Activated naive CD8-positive, alpha-beta T cell treated with anti-CD3 and anti-CD28 coated beads, Interleukin-2, amount 50 U/mL, for 24 hours (primary cell): ENCODE measurements around the gene CAV1.
A peak's percentile ranks its signal among the peaks of the same experiment; 100 is the strongest.

Source experiments
- ATAC-seq: fragments of 150-1000 bp; cut with Tn5 transposase; one replicate; pipeline ENCODE4 v1.10.0; 2021
- DNase-seq: peaks from one replicate; pipeline ENCODE4 v3.0.0; 2021
- H3K27ac Mint-ChIP-seq: one replicate; pipeline ENCODE4 v1.8.0; 2021; ENCODE audit warnings: mild to moderate bottlenecking, mixed read lengths
- H3K27me3 Mint-ChIP-seq: one replicate; pipeline ENCODE4 v1.8.0; 2021; ENCODE audit warnings: mixed read lengths
- H3K36me3 Mint-ChIP-seq: one replicate; pipeline ENCODE4 v1.8.0; 2021; ENCODE audit warnings: low read depth, mixed read lengths
- H3K4me1 Mint-ChIP-seq: one replicate; pipeline ENCODE4 v1.8.0; 2021; ENCODE audit warnings: mixed read lengths
- H3K4me3 Mint-ChIP-seq: one replicate; pipeline ENCODE4 v1.8.0; 2021; ENCODE audit warnings: mild to moderate bottlenecking, moderate library complexity, mixed read lengths
- H3K9me3 Mint-ChIP-seq: one replicate; pipeline ENCODE4 v1.8.0; 2021; ENCODE audit warnings: mixed read lengths

CAV1 gene

GRCh38 chr7:116516324-116516723 lies 8.5 kb upstream of the CAV1 start:
- Mint-ChIP-seq H3K9me3 (no peaks in the 10 kb centered on the region), H3K27ac (no peak overlapping the region), H3K4me1 (peaks cover 15% of the 10 kb centered on the region), H3K4me3 (no peak overlapping the region), H3K27me3 (peaks cover 44% of the 10 kb centered on the region), H3K36me3 (no peaks in the 10 kb centered on the region)
- ATAC-seq (no peak), DNase-seq (no peak)

- Mint-ChIP-seq H3K4me1 (peaks cover 3% of the 10 kb centered on the region), H3K27ac (no peak overlapping the region), H3K27me3 (peaks cover 49% of the 10 kb centered on the region), H3K36me3 (no peaks in the 10 kb centered on the region), H3K9me3 (no peaks in the 10 kb centered on the region), H3K4me3 (no peak overlapping the region)
- ATAC-seq (no peak), DNase-seq (no peak)
Measured at GRCh38 chr7:116517626-116518025, 7.2 kb upstream of the CAV1 start.

- Mint-ChIP-seq H3K4me3 (no peak overlapping the region), H3K27me3 (peaks cover 54% of the 10 kb centered on the region), H3K27ac (no peak overlapping the region), H3K9me3 (no peaks in the 10 kb centered on the region), H3K4me1 (peaks cover 7% of the 10 kb centered on the region), H3K36me3 (no peaks in the 10 kb centered on the region)
- no peak for ATAC-seq
- no peak for DNase-seq
Measured at GRCh38 chr7:116518961-116519360, 5.9 kb upstream of the CAV1 start.

- Mint-ChIP-seq H3K9me3 (no peaks in the 10 kb centered on the region), H3K4me3 (no peak overlapping the region), H3K27me3 (peaks cover 60% of the 10 kb centered on the region), H3K36me3 (no peaks in the 10 kb centered on the region), H3K27ac (peak overlapping the region; percentile 12), H3K4me1 (peaks cover 23% of the 10 kb centered on the region)
- ATAC-seq (no peak), DNase-seq (no peak)
Measured at GRCh38 chr7:116521046-116521664, 3.7 kb upstream of the CAV1 start.

- Mint-ChIP-seq H3K36me3 (no peaks in the 10 kb centered on the region), H3K27ac (no peak overlapping the region), H3K27me3 (peaks cover 66% of the 10 kb centered on the region), H3K4me3 (no peak overlapping the region), H3K9me3 (no peaks in the 10 kb centered on the region), H3K4me1 (peaks cover 32% of the 10 kb centered on the region)
- DNase-seq: no peak
- no peak for ATAC-seq
Measured at GRCh38 chr7:116522247-116522646, 2.6 kb upstream of the CAV1 start.

- peaks cover 75% of the 10 kb centered on the region for H3K27me3 Mint-ChIP-seq
- H3K27ac Mint-ChIP-seq: no peak overlapping the region
- ATAC-seq (peak; percentile 1), DNase-seq (no peak)
- H3K4me1 Mint-ChIP-seq: peaks cover 39% of the 10 kb centered on the region
- H3K4me3 Mint-ChIP-seq: no peak overlapping the region
- H3K9me3 Mint-ChIP-seq: no peaks in the 10 kb centered on the region
- H3K36me3 Mint-ChIP-seq: no peaks in the 10 kb centered on the region
Measured at GRCh38 chr7:116524221-116524608, 621 bp upstream of the CAV1 start.

- H3K27me3 Mint-ChIP-seq: peaks cover 75% of the 10 kb centered on the region
- no peaks in the 10 kb centered on the region for H3K36me3 Mint-ChIP-seq
- ATAC-seq (peak; percentile 57), DNase-seq (peak; percentile 57)
- no peaks in the 10 kb centered on the region for H3K9me3 Mint-ChIP-seq
- H3K4me3 Mint-ChIP-seq: peak overlapping the region; percentile 76
- peaks cover 39% of the 10 kb centered on the region for H3K4me1 Mint-ChIP-seq
- no peak overlapping the region for H3K27ac Mint-ChIP-seq
Measured at GRCh38 chr7:116525298-116525912, 569 bp downstream of the CAV1 start.

- peaks cover 73% of the 10 kb centered on the region for H3K27me3 Mint-ChIP-seq
- no peak overlapping the region for H3K27ac Mint-ChIP-seq
- H3K36me3 Mint-ChIP-seq: no peaks in the 10 kb centered on the region
- peak overlapping the region; percentile 79 for H3K4me3 Mint-ChIP-seq
- ATAC-seq (peak; percentile 87), DNase-seq (peak; percentile 72)
- peaks cover 39% of the 10 kb centered on the region for H3K4me1 Mint-ChIP-seq
- H3K9me3 Mint-ChIP-seq: no peaks in the 10 kb centered on the region
Measured at GRCh38 chr7:116525913-116526861, 1.4 kb downstream of the CAV1 start.

- Mint-ChIP-seq H3K27me3 (peaks cover 71% of the 10 kb centered on the region), H3K9me3 (no peaks in the 10 kb centered on the region)
Measured at GRCh38 chr7:116526897-116527296, 2.1 kb downstream of the CAV1 start.

GRCh38 chr7:116527521-116527920 lies 2.7 kb downstream of the CAV1 start:
- Mint-ChIP-seq H3K27ac (no peak overlapping the region), H3K27me3 (peaks cover 69% of the 10 kb centered on the region), H3K4me3 (no peak overlapping the region), H3K9me3 (no peaks in the 10 kb centered on the region), H3K36me3 (no peaks in the 10 kb centered on the region), H3K4me1 (peaks cover 39% of the 10 kb centered on the region)
- DNase-seq: no peak
- no peak for ATAC-seq

More at GRCh38 chr7:116526897-116527296, 2.1 kb downstream of the CAV1 start:
- DNase-seq: no peak
- no peak for ATAC-seq
- Mint-ChIP-seq H3K4me1 (peaks cover 39% of the 10 kb centered on the region), H3K36me3 (no peaks in the 10 kb centered on the region), H3K4me3 (peak overlapping the region; percentile 79), H3K27ac (no peak overlapping the region)

- ATAC-seq: no peak
- no peak for DNase-seq
- H3K27me3 Mint-ChIP-seq: peaks cover 62% of the 10 kb centered on the region
- no peak overlapping the region for H3K27ac Mint-ChIP-seq
- H3K36me3 Mint-ChIP-seq: no peaks in the 10 kb centered on the region
- no peak overlapping the region for H3K4me3 Mint-ChIP-seq
- no peaks in the 10 kb centered on the region for H3K9me3 Mint-ChIP-seq
- H3K4me1 Mint-ChIP-seq: peaks cover 37% of the 10 kb centered on the region
Measured at GRCh38 chr7:116528008-116528789, 3.4 kb downstream of the CAV1 start.

- ATAC-seq: no peak
Measured at GRCh38 chr7:116529250-116529649, 4.4 kb downstream of the CAV1 start.

GRCh38 chr7:116530107-116530820 lies 5.4 kb downstream of the CAV1 start:
- Mint-ChIP-seq H3K36me3 (no peaks in the 10 kb centered on the region), H3K27ac (no peak overlapping the region), H3K27me3 (peaks cover 43% of the 10 kb centered on the region), H3K9me3 (no peaks in the 10 kb centered on the region), H3K4me1 (peaks cover 21% of the 10 kb centered on the region), H3K4me3 (no peak overlapping the region)
- ATAC-seq (no peak), DNase-seq (no peak)

More at GRCh38 chr7:116529250-116529649, 4.4 kb downstream of the CAV1 start:
- Mint-ChIP-seq H3K27me3 (peaks cover 51% of the 10 kb centered on the region), H3K4me1 (peaks cover 29% of the 10 kb centered on the region), H3K9me3 (no peaks in the 10 kb centered on the region), H3K36me3 (no peaks in the 10 kb centered on the region), H3K4me3 (no peak overlapping the region), H3K27ac (no peak overlapping the region)
- DNase-seq: no peak
